IMR-90 (cell line): ENCODE data around the gene NGEF.

ENCODE experiments used
- CEBPB ChIP-seq: IDR thresholded peaks from 2 replicates; pipeline ENCODE4 v1.6.1; 2012; ENCODE audit warnings: low read depth, low read length, improper control_type of control experiment
- CTCF ChIP-seq: conservative IDR thresholded peaks from 2 replicates; pipeline ENCODE4 v1.5.1; 2012; ENCODE audit warnings: mild to moderate bottlenecking, low read depth, low read length, improper control_type of control experiment
- MAZ ChIP-seq: IDR thresholded peaks from 2 replicates; pipeline ENCODE4 v1.6.1; 2012; ENCODE audit warnings: low read depth, mild to moderate bottlenecking, low read length, improper control_type of control experiment, moderate library complexity, borderline replicate concordance
- MXI1 ChIP-seq: IDR thresholded peaks from 2 replicates; pipeline ENCODE4 v1.6.1; 2012; ENCODE audit warnings: low read depth, mild to moderate bottlenecking, low read length, moderate library complexity, borderline replicate concordance
- POLR2A ChIP-seq: IDR thresholded peaks from 2 replicates; pipeline ENCODE4 v1.6.1; 2012; ENCODE audit warnings: mild to moderate bottlenecking, low read depth, low read length
- RAD21 ChIP-seq: IDR thresholded peaks from 2 replicates; pipeline ENCODE4 v1.6.1; 2012; ENCODE audit warnings: low read length, improper control_type of control experiment
- RCOR1 ChIP-seq: IDR thresholded peaks from 2 replicates; pipeline ENCODE4 v1.6.1; 2012; ENCODE audit warnings: mild to moderate bottlenecking, low read length, improper control_type of control experiment; ENCODE audit not compliant: insufficient replicate concordance
- RFX5 ChIP-seq: IDR thresholded peaks from 2 replicates; pipeline ENCODE4 v1.8.0; 2012; ENCODE audit warnings: low read depth, mild to moderate bottlenecking, low read length, moderate library complexity
- SMC3 ChIP-seq: fragments of 150-350 bp; IDR thresholded peaks from 2 replicates; pipeline ENCODE4 v1.6.1; 2016; ENCODE audit warnings: low read depth, mild to moderate bottlenecking, antibody characterized with exemption, low read length, moderate library complexity
- TF ChIP-seq, protein P1 (sequence below): fragments of 150-350 bp; IDR thresholded peaks from 2 replicates; pipeline ENCODE4 v1.6.1; 2017; ENCODE audit warnings: mild to moderate bottlenecking, antibody characterized with exemption, low read length, low read depth

DNA sequence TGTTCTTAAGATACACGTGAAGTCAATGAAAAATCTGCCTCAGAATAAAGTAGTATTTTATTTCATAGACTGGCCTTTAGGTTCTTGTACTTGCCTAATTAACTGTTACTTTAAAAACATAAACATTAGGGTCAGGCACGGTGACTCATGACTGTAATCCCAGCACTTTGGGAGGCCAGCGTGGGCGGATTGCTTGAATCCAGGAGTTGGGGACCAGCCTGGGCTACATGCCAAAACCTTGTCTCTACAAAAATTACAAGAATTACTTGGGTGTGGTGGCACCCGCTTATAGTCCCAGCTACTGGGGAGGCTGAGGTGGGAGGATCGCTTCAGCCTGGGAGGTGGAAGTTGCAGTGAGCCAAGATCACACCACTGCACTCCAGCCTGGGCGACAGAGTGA, 159.0 kb downstream of the NGEF start:
- TF ChIP-seq RAD21 (no peak), CTCF (no peak), CEBPB (peak; percentile 18; the same call in 1 of the 2 replicates), POLR2A (no peak), RFX5 (no peak), MXI1 (no peak), RCOR1 (no peak), SMC3 (no peak), MAZ (no peak)
- TF ChIP-seq, protein P1, sequence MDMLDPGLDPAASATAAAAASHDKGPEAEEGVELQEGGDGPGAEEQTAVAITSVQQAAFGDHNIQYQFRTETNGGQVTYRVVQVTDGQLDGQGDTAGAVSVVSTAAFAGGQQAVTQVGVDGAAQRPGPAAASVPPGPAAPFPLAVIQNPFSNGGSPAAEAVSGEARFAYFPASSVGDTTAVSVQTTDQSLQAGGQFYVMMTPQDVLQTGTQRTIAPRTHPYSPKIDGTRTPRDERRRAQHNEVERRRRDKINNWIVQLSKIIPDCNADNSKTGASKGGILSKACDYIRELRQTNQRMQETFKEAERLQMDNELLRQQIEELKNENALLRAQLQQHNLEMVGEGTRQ, result no peak
